MM.1S (cell line): ENCODE data around the gene PRKCA.
"Not testable (repeated sequence)": the region's sequence is repeated elsewhere in the genome, so short reads cannot be mapped to it uniquely, and the experiment has no call there.

Source experiments
- DNase-seq: peaks from one replicate; pipeline ENCODE4 v3.0.0-alpha.2; 2015
- H2AFZ ChIP-seq: fragments of 300-600 bp; sonication (generic); 2 replicates; pipeline ENCODE4 v1.6.0; 2016; ENCODE audit warnings: antibody characterized with exemption, low read length
- H3F3A ChIP-seq: fragments of 300-600 bp; sonication (generic); 2 replicates; pipeline ENCODE4 v1.6.1; 2016; ENCODE audit warnings: mild to moderate bottlenecking, antibody characterized with exemption, low read length, moderate library complexity, mixed read lengths; ENCODE audit not compliant: insufficient read depth
- H3K27ac ChIP-seq: fragments of 300-600 bp; sonication (generic); 2 replicates; pipeline ENCODE4 v1.5.1; 2016; ENCODE audit warnings: mild to moderate bottlenecking, low read length
- H3K27me3 ChIP-seq: fragments of 300-600 bp; sonication (generic); replicated peaks from 2 replicates; pipeline ENCODE4 v1.6.0; 2016; ENCODE audit warnings: low read length; ENCODE audit not compliant: insufficient read depth
- H3K36me3 ChIP-seq: fragments of 300-600 bp; sonication (generic); replicated peaks from 2 replicates; pipeline ENCODE4 v1.6.1; 2016; ENCODE audit warnings: mild to moderate bottlenecking, low read length, mixed read lengths; ENCODE audit not compliant: insufficient read depth
- H3K4me1 ChIP-seq: fragments of 300-600 bp; sonication (generic); 2 replicates; pipeline ENCODE4 v1.6.1; 2016; ENCODE audit warnings: low read length, mixed read lengths
- H3K4me2 ChIP-seq: fragments of 300-600 bp; sonication (generic); 2 replicates; pipeline ENCODE4 v1.6.0; 2016; ENCODE audit warnings: low read depth, low read length
- H3K4me3 ChIP-seq: fragments of 300-600 bp; sonication (generic); 2 replicates; pipeline ENCODE4 v1.5.1; 2016; ENCODE audit warnings: low read length, mixed read lengths
- H3K79me2 ChIP-seq: fragments of 300-600 bp; sonication (generic); 2 replicates; pipeline ENCODE4 v1.6.1; 2016; ENCODE audit warnings: mixed run types, low read length, mixed read lengths
- H3K9ac ChIP-seq: fragments of 300-600 bp; sonication (generic); 2 replicates; pipeline ENCODE4 v1.6.1; 2016; ENCODE audit warnings: low read length, mixed read lengths
- H3K9me2 ChIP-seq: fragments of 300-600 bp; sonication (generic); replicated peaks from 2 replicates; pipeline ENCODE4 v1.6.1; 2016; ENCODE audit warnings: mild to moderate bottlenecking, low read length, mixed read lengths; ENCODE audit not compliant: insufficient read depth
- H3K9me3 ChIP-seq: fragments of 300-600 bp; sonication (generic); replicated peaks from 2 replicates; pipeline ENCODE4 v1.6.1; 2016; ENCODE audit warnings: mild to moderate bottlenecking, low read length, mixed read lengths; ENCODE audit not compliant: insufficient read depth
- H4K20me1 ChIP-seq: fragments of 300-600 bp; sonication (generic); 2 replicates; pipeline ENCODE4 v1.6.1; 2016; ENCODE audit warnings: mild to moderate bottlenecking, low read length, moderate library complexity, mixed read lengths; ENCODE audit not compliant: insufficient read depth
- EZH2 ChIP-seq: fragments of 300-600 bp; sonication (generic); optimal IDR thresholded peaks from 2 replicates; pipeline ENCODE3; 2017; ENCODE audit warnings: low read depth, mild to moderate bottlenecking, antibody characterized with exemption, low read length, mixed read lengths
- EZH2phosphoT487 ChIP-seq: fragments of 300-600 bp; sonication (generic); IDR thresholded peaks from 2 replicates; pipeline ENCODE4 v1.6.1; 2018; ENCODE audit warnings: antibody characterized with exemption, low read length
- TF ChIP-seq, protein P1 (sequence below): fragments of 300-600 bp; sonication (generic); IDR thresholded peaks from 2 replicates; pipeline ENCODE4 v1.5.1; 2016; ENCODE audit warnings: antibody characterized with exemption, low read length, mixed read lengths

PRKCA gene

GRCh38 chr17:66485309-66485947 is 183.0 kb downstream of the PRKCA start:
- no peak overlapping the region for H3K27ac ChIP-seq
- no peaks in the 10 kb centered on the region for H3K4me1 ChIP-seq
- H3K9me2 ChIP-seq: no peaks in the 10 kb centered on the region
- TF ChIP-seq EZH2 (no peak), EZH2phosphoT487 (no peak)
- TF ChIP-seq, protein P1, sequence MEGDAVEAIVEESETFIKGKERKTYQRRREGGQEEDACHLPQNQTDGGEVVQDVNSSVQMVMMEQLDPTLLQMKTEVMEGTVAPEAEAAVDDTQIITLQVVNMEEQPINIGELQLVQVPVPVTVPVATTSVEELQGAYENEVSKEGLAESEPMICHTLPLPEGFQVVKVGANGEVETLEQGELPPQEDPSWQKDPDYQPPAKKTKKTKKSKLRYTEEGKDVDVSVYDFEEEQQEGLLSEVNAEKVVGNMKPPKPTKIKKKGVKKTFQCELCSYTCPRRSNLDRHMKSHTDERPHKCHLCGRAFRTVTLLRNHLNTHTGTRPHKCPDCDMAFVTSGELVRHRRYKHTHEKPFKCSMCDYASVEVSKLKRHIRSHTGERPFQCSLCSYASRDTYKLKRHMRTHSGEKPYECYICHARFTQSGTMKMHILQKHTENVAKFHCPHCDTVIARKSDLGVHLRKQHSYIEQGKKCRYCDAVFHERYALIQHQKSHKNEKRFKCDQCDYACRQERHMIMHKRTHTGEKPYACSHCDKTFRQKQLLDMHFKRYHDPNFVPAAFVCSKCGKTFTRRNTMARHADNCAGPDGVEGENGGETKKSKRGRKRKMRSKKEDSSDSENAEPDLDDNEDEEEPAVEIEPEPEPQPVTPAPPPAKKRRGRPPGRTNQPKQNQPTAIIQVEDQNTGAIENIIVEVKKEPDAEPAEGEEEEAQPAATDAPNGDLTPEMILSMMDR: no peak
- no peaks in the 10 kb centered on the region for H3K27me3 ChIP-seq
- no peak overlapping the region for H3K4me3 ChIP-seq
- H3F3A ChIP-seq: no peaks in the 10 kb centered on the region
- H2AFZ ChIP-seq: no peak overlapping the region
- no peaks in the 10 kb centered on the region for H3K9me3 ChIP-seq
- DNase-seq: no peak
- no peak overlapping the region for H3K4me2 ChIP-seq
- H3K79me2 ChIP-seq: no peaks in the 10 kb centered on the region
- H3K36me3 ChIP-seq: no peaks in the 10 kb centered on the region
- H3K9ac ChIP-seq: no peak overlapping the region
- H4K20me1 ChIP-seq: no peaks in the 10 kb centered on the region

GRCh38 chr17:66487121-66487520 is 184.7 kb downstream of the PRKCA start:
- H3K27ac ChIP-seq: no peak overlapping the region
- no peak overlapping the region for H3K9ac ChIP-seq
- H2AFZ ChIP-seq: no peak overlapping the region
- H3K4me1 ChIP-seq: no peaks in the 10 kb centered on the region
- no peak overlapping the region for H3K4me3 ChIP-seq
- H4K20me1 ChIP-seq: no peaks in the 10 kb centered on the region
- no peaks in the 10 kb centered on the region for H3K9me2 ChIP-seq
- TF ChIP-seq EZH2phosphoT487: no peak
- no peaks in the 10 kb centered on the region for H3K9me3 ChIP-seq
- H3F3A ChIP-seq: no peaks in the 10 kb centered on the region
- DNase-seq: no peak
- no peaks in the 10 kb centered on the region for H3K36me3 ChIP-seq
- no peaks in the 10 kb centered on the region for H3K27me3 ChIP-seq
- H3K4me2 ChIP-seq: no peak overlapping the region
- no peaks in the 10 kb centered on the region for H3K79me2 ChIP-seq

- no peak overlapping the region for H3K9ac ChIP-seq
- H3K79me2 ChIP-seq: no peaks in the 10 kb centered on the region
- no peaks in the 10 kb centered on the region for H3K4me1 ChIP-seq
- no peaks in the 10 kb centered on the region for H4K20me1 ChIP-seq
- no peak overlapping the region for H3K4me2 ChIP-seq
- H3F3A ChIP-seq: no peaks in the 10 kb centered on the region
- TF ChIP-seq, protein P1: no peak
- no peak overlapping the region for H3K4me3 ChIP-seq
- H3K9me2 ChIP-seq: no peaks in the 10 kb centered on the region
- no peaks in the 10 kb centered on the region for H3K36me3 ChIP-seq
- no peak for DNase-seq
- no peak overlapping the region for H3K27ac ChIP-seq
- no peaks in the 10 kb centered on the region for H3K27me3 ChIP-seq
- H3K9me3 ChIP-seq: no peaks in the 10 kb centered on the region
- no peak overlapping the region for H2AFZ ChIP-seq
Observed at GRCh38 chr17:66487981-66488468, 185.6 kb downstream of the PRKCA start.

DNA sequence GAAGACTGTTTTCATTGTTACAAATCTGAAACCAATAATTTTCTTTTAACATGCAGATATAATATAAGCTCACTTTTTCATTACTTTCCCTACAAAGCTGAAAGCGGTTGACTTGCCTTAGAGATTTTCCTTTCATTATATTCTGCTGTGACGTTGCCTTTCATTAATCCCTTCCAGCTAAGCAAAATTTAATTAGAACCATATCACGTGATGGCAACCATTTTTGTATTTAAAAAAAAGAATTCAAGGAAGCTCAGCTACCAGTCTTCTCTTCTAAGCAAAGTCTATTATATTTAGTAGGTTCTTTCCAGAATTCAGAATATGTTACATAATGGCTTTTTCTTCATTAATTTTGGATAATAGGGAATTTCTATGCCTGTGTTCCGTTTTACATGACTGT is 186.5 kb downstream of the PRKCA start:
- Histone ChIP-seq H3K4me2 (no peak overlapping the region), H2AFZ (no peak overlapping the region), H3K79me2 (no peaks in the 10 kb centered on the region), H3F3A (no peaks in the 10 kb centered on the region), H3K9ac (no peak overlapping the region), H3K27ac (no peak overlapping the region), H3K27me3 (no peaks in the 10 kb centered on the region), H3K9me3 (no peaks in the 10 kb centered on the region), H3K36me3 (no peaks in the 10 kb centered on the region), H4K20me1 (no peaks in the 10 kb centered on the region), H3K4me3 (no peak overlapping the region), H3K4me1 (no peaks in the 10 kb centered on the region), H3K9me2 (no peaks in the 10 kb centered on the region)
- no peak for DNase-seq
- no peak for TF ChIP-seq EZH2
- TF ChIP-seq EZH2phosphoT487: no peak
- TF ChIP-seq, protein P1: no peak

GRCh38 chr17:66489576-66489975 is 187.2 kb downstream of the PRKCA start:
- not testable (repeated sequence) for H3K4me3 ChIP-seq, H2AFZ ChIP-seq, H3K9me3 ChIP-seq, H3K4me2 ChIP-seq, H3K36me3 ChIP-seq, H3K4me1 ChIP-seq, H4K20me1 ChIP-seq, H3K27ac ChIP-seq, H3K79me2 ChIP-seq, DNase-seq, H3K9me2 ChIP-seq, H3F3A ChIP-seq, H3K27me3 ChIP-seq, H3K9ac ChIP-seq
